Stimulated activated CD8-positive, alpha-beta memory T cell treated with anti-CD3 and anti-CD28 coated beads, Interleukin-7, amount 100 ng/mL, for 24 hours (primary cell): Measurements from ENCODE around the gene TDG.
"Not testable (repeated sequence)": the region's sequence is repeated elsewhere in the genome, so short reads cannot be mapped to it uniquely, and the experiment has no call there.

Experiments used
- DNase-seq: peaks from one replicate; pipeline ENCODE4 v3.0.0-alpha.2; 2020; ENCODE audit warnings: low read depth

TDG gene

GRCh38 chr12:104022786-104023185 lies 57.1 kb downstream of the TDG start:
- DNase-seq, result no peak

GRCh38 chr12:104023710-104024109 lies 58.0 kb downstream of the TDG start:
- DNase-seq, result no peak

GRCh38 chr12:104024348-104024747 lies 58.7 kb downstream of the TDG start:
- no peak for DNase-seq

- no peak for DNase-seq
These were observed 60.1 kb downstream of the TDG start for GRCh38 chr12:104025771-104026170.

- DNase-seq, result no peak
These were observed 61.3 kb downstream of the TDG start for GRCh38 chr12:104026841-104027599.

GRCh38 chr12:104030596-104030995 lies 64.9 kb downstream of the TDG start:
- DNase-seq, result not testable (repeated sequence)

GRCh38 chr12:104036143-104036542 lies 70.5 kb downstream of the TDG start:
- not testable (repeated sequence) for DNase-seq
